BLaER1 treated with 17β-estradiol and CSF1 and Interleukin-3, amounts not matched to agents 10 nM and 100 nM (cell line): ENCODE measurements around the gene CLDN19.

Experiments
- H3K27ac ChIP-seq, 11 experiments: shearing (Covaris generic); formaldehyde crosslinking; 2 replicates each; pipeline ENCODE4 v1.8.1; 2022
- H3K27me3 ChIP-seq, 11 experiments: shearing (Covaris generic); formaldehyde crosslinking; 2 replicates each; pipeline ENCODE4 v1.8.1; 2022
- H3K36me3 ChIP-seq, 11 experiments: shearing (Covaris generic); formaldehyde crosslinking; 2 replicates each; pipeline ENCODE4 v1.8.1; 2022
- H3K4me1 ChIP-seq, 10 experiments: shearing (Covaris generic); formaldehyde crosslinking; 2 replicates each; pipeline ENCODE4 v1.8.1; 2022
- H3K4me2 ChIP-seq, 11 experiments: shearing (Covaris generic); formaldehyde crosslinking; 2 replicates each; pipeline ENCODE4 v1.8.1; 2022
- H3K4me3 ChIP-seq, 10 experiments: shearing (Covaris generic); formaldehyde crosslinking; 2 replicates each; pipeline ENCODE4 v1.8.1; 2022
- H3K9ac ChIP-seq, 11 experiments: shearing (Covaris generic); formaldehyde crosslinking; 2 replicates each; pipeline ENCODE4 v1.8.1; 2022
- H3K9me3 ChIP-seq, 11 experiments: shearing (Covaris generic); formaldehyde crosslinking; replicated peaks in 1 of 11; 2 replicates each; pipeline ENCODE4 v1.8.1; 2022
- H4K20me1 ChIP-seq, 11 experiments: shearing (Covaris generic); formaldehyde crosslinking; 2 replicates each; pipeline ENCODE4 v1.8.1; 2022
- Cebpa-rat ChIP-seq, 11 experiments: shearing (Covaris generic); IDR thresholded peaks; 2 replicates each; pipeline ENCODE4 v1.8.1; 2022

The CLDN19 gene

GRCh38 chr1:42779725-42780124, 39.7 kb upstream of the CLDN19 start:
- Histone ChIP-seq H3K27me3 (peaks cover 0 to 6% (median 0%) of the 10 kb centered on the region in 11 experiments; a peak in 4 of 22 replicates), H3K27ac (no peak overlapping the region), H3K9ac (no peak overlapping the region), H3K36me3 (peaks cover 51 to 90% (median 80%) of the 10 kb centered on the region in 11 experiments), H3K4me1 (peaks cover 3 to 26% (median 7%) of the 10 kb centered on the region in 10 experiments; a peak in 19 of 20 replicates), H4K20me1 (peaks cover 0 to 28% (median 8%) of the 10 kb centered on the region in 11 experiments; a peak in 10 of 22 replicates), H3K4me3 (no peak overlapping the region), H3K4me2 (no peak overlapping the region), H3K9me3 (no peaks in the 10 kb centered on the region)
- no peak for TF ChIP-seq Cebpa-rat (IDR thresholded peaks at IDR 0.05)

GRCh38 chr1:42777852-42778251, 37.8 kb upstream of the CLDN19 start:
- H3K27ac ChIP-seq: no peak overlapping the region
- H4K20me1 ChIP-seq: peaks cover 0 to 27% (median 16%) of the 10 kb centered on the region in 11 experiments; a peak in 12 of 22 replicates
- H3K27me3 ChIP-seq: no peaks in the 10 kb centered on the region
- H3K4me3 ChIP-seq: no peak overlapping the region
- no peaks in the 10 kb centered on the region for H3K9me3 ChIP-seq
- peaks cover 0 to 22% (median 2%) of the 10 kb centered on the region in 10 experiments; a peak in 6 of 20 replicates for H3K4me1 ChIP-seq
- H3K9ac ChIP-seq: no peak overlapping the region
- H3K36me3 ChIP-seq: peaks cover 59 to 100% (median 90%) of the 10 kb centered on the region in 11 experiments
- no peak for TF ChIP-seq Cebpa-rat (IDR thresholded peaks at IDR 0.05)
- no peak overlapping the region for H3K4me2 ChIP-seq

DNA sequence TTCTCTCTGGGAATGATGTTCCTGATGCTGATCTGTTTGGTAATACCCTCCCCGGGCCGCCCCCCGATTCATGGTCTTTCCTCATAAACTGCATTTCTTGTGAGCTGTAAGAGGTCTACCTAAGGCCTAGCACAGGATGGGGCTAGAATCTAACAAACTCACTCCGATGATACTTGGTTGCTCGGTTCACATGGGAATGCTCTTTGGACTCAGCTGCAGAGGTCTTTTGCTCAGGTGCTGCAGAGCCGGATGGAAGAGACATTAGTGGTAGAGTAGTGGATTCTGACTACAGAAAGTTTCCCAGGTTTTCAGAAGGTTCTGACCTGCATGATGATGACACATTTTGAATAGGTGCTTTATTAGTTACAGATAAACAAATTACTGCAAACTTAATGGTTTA, 36.5 kb upstream of the CLDN19 start:
- H3K27ac ChIP-seq: no peak overlapping the region
- H3K4me1 ChIP-seq: peaks cover 0 to 15% (median 0%) of the 10 kb centered on the region in 10 experiments; a peak in 3 of 20 replicates
- peaks cover 0 to 41% (median 19%) of the 10 kb centered on the region in 11 experiments; a peak in 12 of 22 replicates for H4K20me1 ChIP-seq
- no peaks in the 10 kb centered on the region for H3K27me3 ChIP-seq
- H3K4me3 ChIP-seq: no peak overlapping the region
- H3K9ac ChIP-seq: no peak overlapping the region
- peaks cover 54 to 99% (median 89%) of the 10 kb centered on the region in 11 experiments for H3K36me3 ChIP-seq
- H3K9me3 ChIP-seq: no peaks in the 10 kb centered on the region
- TF ChIP-seq Cebpa-rat (IDR thresholded peaks at IDR 0.05): no peak
- no peak overlapping the region for H3K4me2 ChIP-seq

- H4K20me1 ChIP-seq: peaks cover 0 to 49% (median 19%) of the 10 kb centered on the region in 11 experiments; a peak in 12 of 22 replicates
- H3K36me3 ChIP-seq: peaks cover 58 to 96% (median 85%) of the 10 kb centered on the region in 11 experiments
- H3K9me3 ChIP-seq: no peaks in the 10 kb centered on the region
- H3K27me3 ChIP-seq: no peaks in the 10 kb centered on the region
- H3K27ac ChIP-seq: no peak overlapping the region
- H3K4me3 ChIP-seq: no peak overlapping the region
- peaks cover 0 to 8% (median 0%) of the 10 kb centered on the region in 10 experiments; a peak in 2 of 20 replicates for H3K4me1 ChIP-seq
- H3K4me2 ChIP-seq: no peak overlapping the region
- TF ChIP-seq Cebpa-rat (IDR thresholded peaks at IDR 0.05): no peak
- H3K9ac ChIP-seq: no peak overlapping the region
These were observed 35.0 kb upstream of the CLDN19 start for GRCh38 chr1:42774928-42775526.

DNA sequence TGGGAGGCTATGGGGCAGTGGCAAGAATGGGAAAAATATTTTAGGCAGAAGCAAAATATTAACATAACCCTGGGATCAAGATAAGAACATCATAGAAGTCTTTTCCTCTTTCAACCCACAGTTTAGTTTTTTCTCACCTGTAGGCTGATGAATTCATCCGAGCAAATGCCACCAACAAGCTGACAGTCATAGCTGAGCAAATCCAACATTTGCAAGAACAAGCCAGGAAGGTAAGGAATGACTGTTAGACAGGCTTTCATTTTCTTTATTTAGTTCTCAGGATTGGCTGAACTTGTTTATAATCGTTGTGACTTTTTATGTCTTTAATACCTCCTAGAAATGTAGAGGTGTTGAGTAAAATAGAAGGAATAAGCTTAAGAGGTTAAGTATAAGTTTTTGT, 33.4 kb upstream of the CLDN19 start:
- H3K36me3 ChIP-seq: peaks cover 54 to 95% (median 83%) of the 10 kb centered on the region in 11 experiments
- no peaks in the 10 kb centered on the region for H3K27me3 ChIP-seq
- H3K9me3 ChIP-seq: no peaks in the 10 kb centered on the region
- no peak overlapping the region for H3K4me2 ChIP-seq
- peaks cover 0 to 49% (median 19%) of the 10 kb centered on the region in 11 experiments; a peak in 12 of 22 replicates for H4K20me1 ChIP-seq
- H3K4me1 ChIP-seq: peaks cover 1 to 16% (median 13%) of the 10 kb centered on the region in 10 experiments
- no peak overlapping the region for H3K4me3 ChIP-seq
- no peak overlapping the region for H3K9ac ChIP-seq
- H3K27ac ChIP-seq: no peak overlapping the region
- TF ChIP-seq Cebpa-rat (IDR thresholded peaks at IDR 0.05): no peak

DNA sequence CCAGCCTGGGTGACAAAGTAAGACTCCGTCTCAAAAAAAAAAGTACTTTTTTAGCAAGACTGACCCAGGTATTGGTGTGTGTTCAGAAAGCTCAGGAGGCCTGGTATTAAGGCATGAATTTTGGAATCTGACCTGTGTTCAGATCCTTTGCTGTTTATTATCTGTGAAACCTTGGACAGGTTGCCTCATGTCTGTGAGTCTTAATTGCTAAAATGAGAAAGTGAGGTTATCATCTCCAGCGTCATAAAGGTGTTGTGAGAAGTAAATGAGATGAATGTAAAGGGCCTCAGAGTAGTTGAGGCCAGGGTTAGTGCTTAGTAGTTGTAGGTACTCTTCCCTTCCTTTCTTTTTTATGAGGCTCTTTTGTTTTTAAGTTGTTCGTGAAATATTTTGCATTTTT, 29.8 kb upstream of the CLDN19 start:
- Histone ChIP-seq H4K20me1 (peaks cover 7 to 59% (median 15%) of the 10 kb centered on the region in 11 experiments; a peak in 19 of 22 replicates), H3K27ac (no peak overlapping the region), H3K27me3 (no peaks in the 10 kb centered on the region), H3K36me3 (peaks cover 19 to 58% (median 47%) of the 10 kb centered on the region in 11 experiments), H3K4me2 (peak overlapping the region in 5 of 11 experiments; percentile 11 to 93 (median 90); a peak in 5 of 22 replicates), H3K4me3 (no peak overlapping the region), H3K4me1 (peaks cover 19 to 32% (median 28%) of the 10 kb centered on the region in 10 experiments), H3K9me3 (no peaks in the 10 kb centered on the region), H3K9ac (no peak overlapping the region)
- no peak for TF ChIP-seq Cebpa-rat (IDR thresholded peaks at IDR 0.05)

GRCh38 chr1:42768172-42768571, 28.1 kb upstream of the CLDN19 start:
- Histone ChIP-seq H3K9ac (peak overlapping the region; percentile 90 to 96 (median 93)), H3K27ac (peak overlapping the region in 7 of 11 experiments; percentile 81 to 90 (median 87); a peak in 9 of 22 replicates)
- TF ChIP-seq Cebpa-rat (IDR thresholded peaks at IDR 0.05): no peak

DNA sequence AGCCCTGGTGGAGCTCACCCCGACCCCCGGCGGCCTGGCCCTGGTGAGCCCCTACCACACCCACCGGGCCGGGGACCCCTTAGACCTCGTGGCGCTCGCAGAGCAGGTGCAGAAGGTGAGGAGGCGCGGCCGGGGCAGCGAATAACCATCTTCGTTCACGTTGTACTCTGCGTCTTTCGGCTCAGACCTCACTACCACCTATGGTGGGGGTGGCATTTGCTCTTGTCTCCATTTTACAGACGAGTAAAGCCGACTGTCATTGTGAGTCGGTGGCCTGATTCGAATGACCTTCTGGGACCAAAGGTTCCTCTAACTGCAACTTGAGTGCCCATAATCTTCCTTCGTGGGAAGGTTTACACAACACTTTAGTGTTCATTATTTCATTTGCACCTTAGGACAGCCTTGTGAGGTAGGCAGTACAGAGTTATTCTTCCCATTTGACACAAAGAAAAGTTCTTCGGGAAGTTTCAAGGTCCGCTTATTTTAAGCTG, 27.5 kb upstream of the CLDN19 start:
- TF ChIP-seq Cebpa-rat (IDR thresholded peaks at IDR 0.05): no peak
- no peaks in the 10 kb centered on the region for H3K9me3 ChIP-seq
- H3K9ac ChIP-seq: peak overlapping the region; percentile 90 to 96 (median 93)
- peak overlapping the region; percentile 80 to 93 (median 90) for H3K4me2 ChIP-seq
- peaks cover 7 to 58% (median 27%) of the 10 kb centered on the region in 11 experiments; a peak in 19 of 22 replicates for H4K20me1 ChIP-seq
- no peaks in the 10 kb centered on the region for H3K27me3 ChIP-seq
- H3K27ac ChIP-seq: peak overlapping the region; percentile 81 to 91 (median 87)
- H3K4me1 ChIP-seq: peaks cover 42 to 52% (median 47%) of the 10 kb centered on the region in 10 experiments
- H3K4me3 ChIP-seq: peak overlapping the region; percentile 87 to 99 (median 96)
- peaks cover 3 to 49% (median 30%) of the 10 kb centered on the region in 11 experiments; a peak in 19 of 22 replicates for H3K36me3 ChIP-seq

More at GRCh38 chr1:42768172-42768571, 28.1 kb upstream of the CLDN19 start:
- Histone ChIP-seq H3K9me3 (no peaks in the 10 kb centered on the region), H3K4me1 (peaks cover 36 to 46% (median 42%) of the 10 kb centered on the region in 10 experiments), H3K36me3 (peaks cover 4 to 48% (median 32%) of the 10 kb centered on the region in 11 experiments; a peak in 20 of 22 replicates), H4K20me1 (peaks cover 8 to 59% (median 25%) of the 10 kb centered on the region in 11 experiments; a peak in 19 of 22 replicates), H3K27me3 (no peaks in the 10 kb centered on the region), H3K4me3 (peak overlapping the region; percentile 87 to 99 (median 96)), H3K4me2 (peak overlapping the region; percentile 80 to 93 (median 90))
